HG02759 (cell line): ENCODE data around the gene CNTNAP4.

Source experiments
- ATAC-seq: cut with Tn5 transposase; IDR thresholded peaks from one replicate; pipeline ENCODE4 v1.9.1; 2021; ENCODE audit warnings: mild to moderate bottlenecking, moderate library complexity; ENCODE audit not compliant: unreplicated experiment

CNTNAP4 gene

GRCh38 chr16:76387994-76388393 lies 110.8 kb downstream of the CNTNAP4 start:
- ATAC-seq: no peak

GRCh38 chr16:76389126-76389525 lies 111.9 kb downstream of the CNTNAP4 start:
- ATAC-seq: no peak

- ATAC-seq: no peak
These were observed 113.3 kb downstream of the CNTNAP4 start for GRCh38 chr16:76390476-76390875.

GRCh38 chr16:76396977-76397376 lies 119.8 kb downstream of the CNTNAP4 start:
- no peak for ATAC-seq

GRCh38 chr16:76409706-76410105 lies 132.5 kb downstream of the CNTNAP4 start:
- ATAC-seq: no peak

- no peak for ATAC-seq
These were observed 144.4 kb downstream of the CNTNAP4 start for GRCh38 chr16:76421571-76421970.

- no peak for ATAC-seq
These were observed 151.7 kb downstream of the CNTNAP4 start for GRCh38 chr16:76428858-76429257.

- ATAC-seq: no peak
These were observed 164.2 kb downstream of the CNTNAP4 start for GRCh38 chr16:76441391-76441790.

- no peak for ATAC-seq
These were observed 164.7 kb downstream of the CNTNAP4 start for GRCh38 chr16:76441876-76442275.

GRCh38 chr16:76443973-76444372 lies 166.8 kb downstream of the CNTNAP4 start:
- no peak for ATAC-seq

- ATAC-seq: no peak
These were observed 167.6 kb downstream of the CNTNAP4 start for GRCh38 chr16:76444832-76445231.

GRCh38 chr16:76445815-76446214 lies 168.6 kb downstream of the CNTNAP4 start:
- ATAC-seq: no peak

GRCh38 chr16:76446251-76446650 lies 169.1 kb downstream of the CNTNAP4 start:
- ATAC-seq: no peak

- ATAC-seq: no peak
These were observed 173.7 kb downstream of the CNTNAP4 start for GRCh38 chr16:76450890-76451289.

GRCh38 chr16:76455257-76455656 lies 178.1 kb downstream of the CNTNAP4 start:
- no peak for ATAC-seq

- no peak for ATAC-seq
These were observed 178.8 kb downstream of the CNTNAP4 start for GRCh38 chr16:76456016-76456415.

GRCh38 chr16:76459111-76459510 lies 181.9 kb downstream of the CNTNAP4 start:
- ATAC-seq: no peak

- no peak for ATAC-seq
These were observed 184.6 kb downstream of the CNTNAP4 start for GRCh38 chr16:76461836-76462235.

GRCh38 chr16:76464955-76465620 lies 187.9 kb downstream of the CNTNAP4 start:
- ATAC-seq: no peak

- ATAC-seq: no peak
These were observed 189.7 kb downstream of the CNTNAP4 start for GRCh38 chr16:76466871-76467270.

GRCh38 chr16:76474048-76474447 lies 196.8 kb downstream of the CNTNAP4 start:
- ATAC-seq: no peak

- no peak for ATAC-seq
These were observed 200.9 kb downstream of the CNTNAP4 start for GRCh38 chr16:76478105-76478504.

GRCh38 chr16:76483307-76483909 lies 206.2 kb downstream of the CNTNAP4 start:
- no peak for ATAC-seq
